Skeletal muscle tissue (tissue), 5 donors: ENCODE results near the gene TMEM244. TPM values are rescaled to one million over a fixed set of nuclear protein-coding genes. Genes with fewer than 3 reads are reported as not detected.

Source experiments
- H3K27ac ChIP-seq: one replicate; pipeline ENCODE4 v1.7.0; 2013; ENCODE audit warnings: mild to moderate bottlenecking, low read depth, low read length, inconsistent platforms
- H3K27me3 ChIP-seq, 3 donors: one replicate each; pipeline ENCODE4 v1.7.0; 2013; ENCODE audit warnings: low read length in 3 of 3; ENCODE audit not compliant: control insufficient read depth in 3 of 3, insufficient read depth in 3 of 3
- H3K36me3 ChIP-seq, 3 donors: one replicate each; pipeline ENCODE4 v1.7.0; 2013; ENCODE audit warnings: low read length in 3 of 3; ENCODE audit not compliant: control insufficient read depth in 3 of 3, insufficient read depth in 3 of 3
- H3K4me1 ChIP-seq, 3 donors: one replicate each; pipeline ENCODE4 v1.7.0; 2013; ENCODE audit warnings: low read length in 3 of 3, mild to moderate bottlenecking in 3 of 3; ENCODE audit not compliant: control insufficient read depth in 3 of 3, insufficient read depth in 3 of 3
- H3K4me3 ChIP-seq, 3 donors: one replicate each; pipeline ENCODE4 v1.7.0; 2013; ENCODE audit warnings: low read length in 3 of 3
- H3K9ac ChIP-seq, 3 donors: one replicate each; pipeline ENCODE4 v1.7.0; 2013; ENCODE audit warnings: low read length in 3 of 3, mild to moderate bottlenecking in 3 of 3, moderate library complexity in 2 of 3, low read depth in 1 of 3
- H3K9me3 ChIP-seq, 3 donors: one replicate each; pipeline ENCODE4 v1.7.0; 2013; ENCODE audit warnings: low read length in 3 of 3; ENCODE audit not compliant: control insufficient read depth in 3 of 3
- small RNA-seq: library from RNA; depleted of rRNA; stranded (forward); fragments of <200 nt; gene quantifications from one replicate; pipeline ENCODE3, GENCODE V24; 2014
- total RNA-seq: library from RNA; depleted of rRNA; stranded (reverse); fragments of >200 nt; gene quantifications from one replicate; pipeline ENCODE4 v1.2.3, GENCODE V29; 2014
- donor health status: Osteomylitis.

Gene TMEM244
- total RNA-seq, 1 donor from 2014 or later = not detected

DNA sequence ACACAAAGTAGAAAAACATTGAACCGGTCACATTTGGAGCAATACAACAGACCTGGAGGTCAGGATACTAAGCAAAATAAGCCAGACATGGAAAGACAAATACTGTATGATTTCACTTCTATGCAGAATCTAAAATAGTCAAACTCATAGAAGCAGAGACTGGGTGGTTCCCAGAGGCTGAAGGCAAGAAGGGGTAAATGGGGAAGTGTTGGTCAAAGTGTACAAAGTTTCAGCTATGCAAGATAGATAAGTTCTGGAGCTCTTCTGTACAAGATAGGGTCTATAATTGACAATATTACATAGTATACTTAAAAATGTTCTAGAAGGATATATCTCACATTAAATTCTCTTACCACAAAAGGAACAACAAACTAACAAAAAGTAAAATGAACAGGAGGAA lies 70.3 kb downstream of the TMEM244 start:
- no peak overlapping the region for H3K27ac ChIP-seq
- H3K9ac ChIP-seq = no peak overlapping the region

DNA sequence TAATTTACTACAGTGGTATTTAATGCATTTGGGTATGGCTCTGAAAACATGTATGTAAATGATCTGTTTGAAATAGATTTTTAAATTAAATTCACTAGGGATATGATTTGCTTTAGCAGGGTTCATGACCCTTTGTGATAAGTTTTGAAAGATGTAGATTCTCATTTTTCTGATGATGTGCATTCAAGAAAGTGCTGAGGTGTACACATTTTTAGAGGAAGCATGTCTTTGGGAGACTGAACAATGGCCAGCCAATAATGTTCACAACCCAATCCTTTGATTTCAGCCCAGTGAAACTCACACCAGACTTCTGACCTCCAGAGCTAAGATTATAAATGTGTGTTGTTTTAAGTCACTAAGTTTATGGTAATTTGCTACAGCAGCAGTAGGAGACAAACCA lies 71.1 kb downstream of the TMEM244 start:
- Histone ChIP-seq H3K4me1 (no peaks in the 10 kb centered on the region), H3K9me3 (no peaks in the 10 kb centered on the region), H3K9ac (no peak overlapping the region), H3K27ac (no peak overlapping the region), H3K36me3 (no peaks in the 10 kb centered on the region), H3K27me3 (no peaks in the 10 kb centered on the region), H3K4me3 (no peak overlapping the region)

More for the DNA sequence above, 70.3 kb downstream of the TMEM244 start:
- Histone ChIP-seq H3K27me3 (no peaks in the 10 kb centered on the region), H3K4me1 (no peaks in the 10 kb centered on the region), H3K36me3 (no peaks in the 10 kb centered on the region), H3K9me3 (no peaks in the 10 kb centered on the region), H3K4me3 (no peak overlapping the region)

DNA sequence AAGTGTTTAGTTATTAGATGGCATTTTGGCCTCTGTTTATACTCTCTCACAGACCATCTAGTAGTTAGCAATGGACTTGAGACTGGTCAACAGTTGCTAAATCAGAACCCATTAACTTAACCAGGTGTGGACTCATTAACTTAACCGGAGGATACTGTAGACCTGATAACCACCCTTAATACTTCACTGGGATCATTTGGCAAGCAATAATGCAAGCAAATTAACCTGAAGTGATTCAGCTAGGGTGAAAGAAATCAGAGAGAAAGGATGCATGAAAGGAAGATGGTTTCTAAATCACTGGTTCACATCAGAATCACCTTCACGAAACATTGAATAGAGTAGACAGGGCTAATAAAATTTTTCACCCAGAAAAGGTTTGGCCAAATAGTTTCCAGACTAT lies 73.3 kb downstream of the TMEM244 start:
- Histone ChIP-seq H3K9me3 (no peaks in the 10 kb centered on the region), H3K4me3 (no peak overlapping the region), H3K9ac (no peak overlapping the region), H3K27ac (no peak overlapping the region), H3K27me3 (no peaks in the 10 kb centered on the region), H3K36me3 (no peaks in the 10 kb centered on the region), H3K4me1 (no peaks in the 10 kb centered on the region)

- Histone ChIP-seq H3K4me1 (no peaks in the 10 kb centered on the region), H3K36me3 (no peaks in the 10 kb centered on the region), H3K9ac (no peak overlapping the region), H3K9me3 (no peaks in the 10 kb centered on the region), H3K27ac (no peak overlapping the region), H3K4me3 (no peak overlapping the region), H3K27me3 (no peaks in the 10 kb centered on the region)
These were observed 74.6 kb downstream of the TMEM244 start for GRCh38 chr6:129786548-129786947.

GRCh38 chr6:129785756-129786135 lies 75.4 kb downstream of the TMEM244 start:
- no peaks in the 10 kb centered on the region for H3K4me1 ChIP-seq
- H3K27me3 ChIP-seq = no peaks in the 10 kb centered on the region
- H3K27ac ChIP-seq = no peak overlapping the region
- no peaks in the 10 kb centered on the region for H3K9me3 ChIP-seq
- H3K9ac ChIP-seq = no peak overlapping the region
- no peak overlapping the region for H3K4me3 ChIP-seq
- no peaks in the 10 kb centered on the region for H3K36me3 ChIP-seq

GRCh38 chr6:129785047-129785755 lies 75.9 kb downstream of the TMEM244 start:
- no peak overlapping the region for H3K9ac ChIP-seq
- H3K36me3 ChIP-seq = no peaks in the 10 kb centered on the region
- no peaks in the 10 kb centered on the region for H3K4me1 ChIP-seq
- H3K27ac ChIP-seq = no peak overlapping the region
- no peaks in the 10 kb centered on the region for H3K9me3 ChIP-seq
- no peak overlapping the region for H3K4me3 ChIP-seq
- no peaks in the 10 kb centered on the region for H3K27me3 ChIP-seq

Small RNA genes within 50 kb of the gene (small RNA-seq; reads per million reads assigned to genes)
- not detected for gene AL451046.2

Other genes with a start within 250 kb of the TMEM244 start
- gene ARHGAP18, start 151.1 kb downstream of the TMEM244 start, total RNA-seq = 12.5 TPM
- gene L3MBTL3, start 157.3 kb upstream of the TMEM244 start, total RNA-seq = 9.4 TPM